ENCODE data around the gene ZNF526.
"Not testable (repeated sequence)": the region's sequence is repeated elsewhere in the genome, so short reads cannot be mapped to it uniquely, and the experiment has no call there.

Gene ZNF526

DNA sequence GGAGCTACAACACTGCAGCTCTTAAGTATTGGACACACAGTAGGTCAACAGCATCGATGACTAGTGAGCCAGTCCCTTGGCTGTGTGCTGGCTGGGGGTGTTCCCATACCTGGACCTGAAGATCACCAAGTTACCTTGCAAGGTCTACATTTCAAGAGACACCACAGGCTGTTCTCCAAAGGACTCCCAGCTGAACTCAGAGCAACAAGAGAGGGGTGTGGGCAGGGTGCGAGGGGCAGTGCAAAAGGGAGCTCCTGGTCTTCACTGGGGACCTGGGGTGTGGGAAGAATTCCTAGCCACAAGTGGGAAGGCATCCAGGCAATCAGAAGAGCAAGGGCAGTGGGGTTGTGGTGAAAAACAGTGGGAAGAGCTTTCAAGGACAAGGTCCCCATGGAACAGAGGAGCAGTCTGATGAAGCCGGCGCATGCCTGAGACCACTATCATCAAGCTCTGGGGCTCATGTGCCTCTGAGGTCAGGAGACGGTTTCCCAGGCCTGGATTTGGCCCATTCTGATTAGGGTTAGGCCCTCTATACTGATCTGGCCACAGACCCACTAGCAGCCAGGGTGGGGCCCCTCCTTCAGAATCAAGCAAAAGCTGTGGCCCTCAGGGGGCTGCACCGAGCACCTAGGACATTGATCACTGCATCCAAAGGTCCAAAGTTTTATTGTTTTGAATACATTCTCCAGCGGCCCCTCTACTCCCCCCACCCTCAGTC lies 27.0 kb downstream of the ZNF526 start:
- peak; percentile 39 for DNase-seq (ENCODE audit: low read depth)

DNA sequence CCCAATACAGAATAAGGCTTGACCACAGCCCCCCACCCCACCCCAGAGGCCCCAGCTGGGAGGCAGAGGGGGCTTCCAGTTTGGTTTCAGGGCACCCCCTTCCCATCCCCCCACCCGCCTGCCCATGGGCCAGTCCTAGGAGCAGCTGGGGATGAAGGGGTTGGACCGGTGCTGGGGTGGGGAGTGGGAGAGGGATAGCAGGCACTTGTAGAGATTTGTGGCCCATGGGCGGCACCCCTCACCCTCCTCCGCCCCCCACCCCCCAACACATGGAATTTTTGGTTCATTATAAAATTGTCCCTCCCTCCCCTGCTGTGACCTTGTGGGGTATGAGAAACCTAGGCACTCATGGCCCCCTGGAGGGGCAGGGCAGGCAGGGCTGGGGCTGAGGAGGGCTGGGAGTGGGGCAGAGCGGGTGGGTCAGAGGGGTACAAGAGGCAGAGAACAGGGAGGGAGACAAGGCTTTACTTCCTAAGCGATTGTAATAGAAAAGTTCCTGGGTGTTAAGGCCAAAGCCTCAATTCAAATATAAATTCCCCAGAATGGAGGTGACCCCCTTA lies 27.6 kb downstream of the ZNF526 start:
- DNase-seq (ENCODE audit: low read depth): no peak

DNA sequence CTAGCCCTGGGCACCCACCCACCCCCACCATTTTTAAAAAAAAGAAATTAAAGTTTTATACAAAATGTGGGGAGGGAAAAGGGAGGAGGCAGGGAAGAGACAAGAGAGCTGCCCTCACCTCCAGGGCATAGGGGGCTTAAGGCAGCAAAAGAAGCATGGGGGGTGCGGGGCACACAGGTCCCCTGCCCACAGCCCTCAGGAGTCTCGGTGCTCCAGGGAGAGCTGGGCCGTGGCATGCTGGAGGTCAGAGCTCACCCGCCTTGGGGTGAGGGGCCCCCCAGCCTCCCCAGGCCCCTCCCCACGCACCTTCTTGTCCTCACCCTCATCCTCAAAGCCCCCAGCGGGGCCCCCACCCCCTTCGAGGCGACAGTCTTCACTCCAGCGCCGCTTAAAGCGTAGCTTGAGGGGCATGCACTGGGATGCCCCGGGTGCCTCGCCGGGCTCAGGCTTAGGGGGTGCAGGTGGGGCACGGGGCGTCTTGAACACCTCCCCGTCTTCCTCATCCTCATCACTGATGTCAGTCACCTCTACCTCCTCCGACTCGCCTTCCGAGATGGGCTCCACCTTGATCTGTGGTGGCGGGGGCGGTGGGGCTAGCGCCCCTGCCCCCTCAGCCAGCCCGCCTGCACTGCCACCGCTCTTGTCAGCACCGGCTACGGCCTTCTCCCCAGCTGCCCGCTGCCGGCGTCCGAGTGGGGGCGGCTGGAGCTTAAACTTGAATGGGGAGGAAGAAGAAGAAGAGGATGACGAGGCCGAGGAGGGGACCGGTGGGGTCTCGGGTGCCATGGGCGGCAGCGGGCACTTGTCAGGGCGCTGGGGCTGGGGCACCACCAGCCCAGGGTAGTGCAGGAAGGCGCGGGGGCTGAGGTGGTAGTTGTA lies 28.4 kb downstream of the ZNF526 start:
- no peak for DNase-seq (ENCODE audit: low read depth)

DNA sequence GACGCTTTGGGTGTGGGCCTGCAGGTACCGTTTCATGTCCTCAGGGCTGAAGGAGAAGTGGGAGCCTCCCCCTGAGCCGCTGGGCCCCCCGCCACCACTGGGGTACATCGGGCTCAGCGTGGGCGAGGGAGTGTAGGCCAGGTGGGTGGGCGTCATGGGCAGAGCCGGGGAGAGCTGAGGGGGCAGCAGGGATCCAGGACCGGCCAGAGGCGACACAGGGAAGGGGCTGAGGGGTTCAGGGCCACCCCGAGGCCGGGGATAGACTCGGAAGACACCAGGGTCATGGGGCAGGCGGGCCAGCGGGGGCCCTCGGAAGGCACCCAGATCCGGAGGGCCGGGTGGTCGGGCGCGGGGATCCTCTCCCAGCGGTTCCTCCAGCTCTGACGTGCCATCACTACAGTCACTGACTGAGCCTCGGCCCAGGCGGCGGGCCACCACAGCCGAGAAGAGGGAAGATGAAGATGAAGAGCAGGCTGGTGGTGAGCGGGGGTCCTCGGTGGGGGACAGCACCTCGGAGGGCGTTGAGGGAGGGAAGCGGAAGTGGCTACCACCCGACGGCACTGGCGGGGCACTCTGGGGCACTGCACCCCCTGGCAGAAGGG lies 29.1 kb downstream of the ZNF526 start:
- no peak for DNase-seq (ENCODE audit: low read depth)

DNA sequence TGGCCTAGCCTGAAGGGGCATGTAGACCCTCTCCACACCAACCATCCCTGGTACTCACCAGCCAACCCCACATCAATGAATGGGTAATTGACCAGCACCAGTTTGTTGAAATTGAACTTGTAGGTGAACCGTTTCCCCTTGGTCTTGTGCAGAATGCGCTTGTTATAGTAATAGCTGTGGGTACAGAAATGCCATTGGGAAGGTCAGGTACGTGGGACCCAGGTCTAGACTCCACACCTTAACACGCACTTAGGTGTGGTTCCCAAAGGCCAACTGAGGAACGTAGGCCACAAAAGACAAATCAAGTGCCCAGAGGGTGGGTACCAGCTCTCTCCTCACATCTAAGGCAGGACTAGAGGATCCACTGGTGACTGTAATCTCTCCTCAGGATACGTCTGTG lies 29.7 kb downstream of the ZNF526 start:
- DNase-seq (ENCODE audit: low read depth): no peak

DNA sequence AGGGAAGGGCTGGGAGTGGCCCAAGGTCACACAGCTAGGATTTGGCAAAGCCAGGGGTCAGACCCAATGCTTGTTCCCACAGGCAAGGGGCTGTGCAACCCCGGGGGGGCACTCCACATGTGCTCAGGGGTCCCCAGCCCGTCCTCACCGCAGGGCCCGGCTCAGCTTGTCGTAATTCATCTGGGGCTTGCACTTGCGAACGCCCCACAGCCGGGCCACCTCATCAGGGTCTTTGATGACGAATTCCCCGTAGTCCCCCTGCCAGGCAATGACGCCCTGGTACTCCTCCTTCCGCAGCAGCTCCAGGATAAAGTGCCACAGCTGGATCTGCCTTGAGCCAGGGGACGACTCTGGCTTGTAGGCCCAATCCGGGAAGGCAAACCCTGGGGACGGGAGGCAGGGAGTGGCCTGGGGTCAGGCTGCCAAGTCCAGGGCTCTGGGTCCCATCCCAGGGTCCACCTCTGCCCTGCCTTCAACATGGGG lies 30.1 kb downstream of the ZNF526 start:
- no peak for DNase-seq (ENCODE audit: low read depth)

DNA sequence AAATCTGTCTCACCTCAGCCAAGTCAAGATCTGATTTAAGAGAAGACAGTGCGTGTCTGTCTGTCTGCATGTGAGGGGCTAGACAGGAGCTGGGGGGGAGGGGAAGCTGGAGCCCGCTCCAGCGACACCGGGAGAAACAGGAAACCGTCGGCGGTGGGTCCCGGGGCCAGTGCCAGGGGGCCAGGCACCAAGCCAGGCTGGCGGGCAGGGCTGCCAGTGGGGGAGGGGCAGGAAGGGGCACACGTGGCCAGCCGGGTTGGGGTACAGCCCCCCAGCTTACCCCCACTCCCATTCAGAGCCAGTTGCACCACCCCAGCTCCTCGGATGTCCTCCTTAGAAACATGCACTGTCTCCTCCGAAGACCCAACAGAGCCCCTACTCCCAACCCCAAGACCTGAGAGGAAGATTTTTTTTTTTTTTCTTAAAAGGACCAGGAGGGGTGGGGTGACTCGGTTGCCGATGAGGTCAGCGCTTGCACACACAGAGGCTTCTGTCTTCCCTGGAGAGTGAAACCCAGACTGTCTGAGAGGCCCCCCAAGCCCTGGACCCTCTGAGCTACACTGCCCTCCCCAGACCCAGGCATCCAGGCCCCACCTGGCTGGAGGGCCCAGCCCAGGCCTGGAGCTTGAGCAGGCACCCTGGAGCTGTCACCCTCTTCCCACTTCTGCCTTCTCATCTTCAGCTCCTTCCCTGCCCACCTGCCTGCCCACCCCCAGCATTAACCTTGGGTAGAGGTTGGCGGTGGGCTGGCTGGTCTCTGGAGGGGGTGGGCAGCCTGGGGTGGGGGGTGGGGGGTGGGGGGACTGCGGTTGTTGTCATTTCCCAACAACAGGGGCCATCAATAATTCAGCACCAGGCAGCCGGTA lies 30.8 kb downstream of the ZNF526 start:
- peak; percentile 46 for DNase-seq (ENCODE audit: low read depth)

DNA sequence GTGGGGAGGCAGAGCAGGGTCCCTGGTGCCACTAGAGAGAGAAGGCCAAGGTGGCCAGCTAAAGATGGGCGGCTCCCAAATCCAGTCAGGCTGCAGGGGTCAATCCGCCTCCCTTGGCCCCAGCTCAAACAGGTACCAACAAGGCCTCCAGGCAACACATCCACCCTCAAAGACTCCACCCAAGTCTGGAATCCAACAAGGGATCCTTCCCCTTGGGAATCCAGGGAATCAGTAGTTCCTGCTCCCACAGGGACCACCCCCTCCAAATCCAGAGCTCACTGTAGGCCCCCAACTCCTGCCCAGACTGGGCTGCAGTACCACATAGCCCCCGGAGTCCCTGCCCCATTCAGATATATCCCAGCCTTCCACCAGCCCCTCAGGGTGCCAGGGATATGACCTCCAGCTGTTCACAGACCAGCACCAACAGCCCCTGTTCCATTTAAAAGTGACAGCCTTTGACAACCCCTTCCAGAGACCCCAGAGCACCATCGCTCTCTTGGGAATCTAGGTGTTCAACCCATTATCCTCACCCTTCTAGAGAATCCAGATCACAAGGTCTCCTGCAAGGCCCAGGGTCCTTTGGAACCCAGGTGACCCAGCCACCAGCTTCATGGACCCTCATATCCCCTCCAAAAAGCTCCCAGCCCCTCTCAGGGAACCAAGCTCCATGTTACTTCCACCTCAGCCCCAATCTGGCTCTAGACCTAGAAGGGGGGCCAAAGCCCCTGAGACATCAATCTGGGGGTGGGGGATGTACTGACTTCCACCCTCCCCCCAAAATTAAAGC lies 31.7 kb downstream of the ZNF526 start:
- DNase-seq (ENCODE audit: low read depth): no peak

DNA sequence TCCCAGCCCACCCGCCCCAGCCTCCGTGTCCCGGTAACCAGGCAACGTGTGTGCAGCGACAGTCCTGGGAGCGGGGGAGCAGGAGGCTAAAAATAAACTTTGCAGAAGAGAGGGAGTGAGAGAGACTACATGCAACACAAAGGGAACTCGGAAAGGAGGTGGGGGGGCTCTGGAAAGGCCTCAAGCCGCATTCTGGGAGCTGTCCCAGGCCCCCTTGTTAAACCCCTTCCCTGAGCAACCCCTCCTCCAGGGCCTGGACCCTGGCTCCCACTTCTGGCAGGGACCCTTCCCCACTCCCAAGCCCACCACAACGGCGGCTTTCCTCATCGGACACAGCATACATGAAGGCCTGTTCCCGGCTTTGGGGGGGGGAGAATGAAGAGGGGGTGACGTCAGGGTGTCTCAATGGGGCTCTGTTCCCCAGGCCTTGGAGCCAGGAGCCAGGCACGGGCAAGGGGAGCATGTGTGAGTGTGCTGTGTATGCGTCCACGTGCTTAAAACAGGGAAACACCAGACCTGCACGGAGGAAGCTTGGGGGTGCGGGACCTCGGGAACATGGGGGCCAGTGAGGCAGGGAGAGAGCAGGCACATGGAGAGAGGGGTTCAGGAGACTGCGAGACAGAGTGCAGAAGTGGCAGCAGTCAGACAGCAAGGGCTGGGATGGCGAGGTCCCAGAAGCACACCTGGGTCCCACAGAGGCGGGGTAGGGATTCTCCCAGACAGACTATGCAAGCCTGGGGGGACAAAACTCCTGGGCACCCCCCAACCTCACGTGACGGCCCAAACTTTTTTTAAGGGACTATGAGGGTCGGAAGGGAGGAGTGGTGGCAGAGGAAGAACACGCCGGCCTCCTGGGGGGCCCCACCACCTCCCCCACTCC lies 32.5 kb downstream of the ZNF526 start:
- peak; percentile 65 for DNase-seq (ENCODE audit: low read depth)

DNA sequence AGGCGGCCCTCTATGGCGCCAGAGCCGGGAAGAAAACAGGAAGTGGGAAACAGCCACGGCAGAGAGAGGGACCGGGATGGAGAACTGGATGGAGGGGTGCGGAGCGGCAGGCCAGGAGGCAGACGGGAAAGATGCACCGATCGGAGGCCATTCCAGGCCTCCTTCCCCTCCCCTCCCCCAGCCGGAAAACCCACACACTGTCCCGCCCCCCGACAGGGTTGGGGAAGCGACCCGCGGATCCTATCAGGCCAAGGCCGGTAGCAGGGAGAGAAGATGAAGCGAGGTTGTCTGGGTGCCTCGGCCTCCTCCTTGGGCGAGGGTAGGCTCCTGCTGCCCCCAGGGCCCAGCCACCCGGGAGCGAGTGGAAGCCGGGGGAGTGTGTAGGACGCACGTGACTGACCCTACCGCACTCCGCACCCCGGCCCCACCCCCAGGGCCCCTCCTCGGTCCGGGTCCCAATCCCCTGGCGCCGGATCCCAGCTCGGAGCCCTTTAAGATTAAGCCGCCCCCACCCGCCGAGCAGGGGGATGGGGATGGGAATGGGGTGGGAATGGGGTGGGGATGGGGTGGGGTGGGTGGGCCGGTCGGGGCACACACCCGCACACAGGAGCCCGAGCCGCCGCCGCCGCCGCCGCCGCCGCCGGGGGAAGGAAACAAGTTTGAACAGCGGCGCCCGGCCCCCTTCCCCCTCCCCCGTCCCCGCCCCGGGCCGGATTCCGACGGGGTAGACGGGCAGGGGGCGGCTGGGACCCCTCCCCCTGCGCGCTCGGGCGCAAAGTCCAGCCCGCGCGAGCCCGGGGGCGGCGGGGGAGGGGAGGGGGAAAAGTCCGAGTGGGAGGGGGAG lies 33.4 kb downstream of the ZNF526 start:
- DNase-seq (ENCODE audit: low read depth): peak; percentile 68

DNA sequence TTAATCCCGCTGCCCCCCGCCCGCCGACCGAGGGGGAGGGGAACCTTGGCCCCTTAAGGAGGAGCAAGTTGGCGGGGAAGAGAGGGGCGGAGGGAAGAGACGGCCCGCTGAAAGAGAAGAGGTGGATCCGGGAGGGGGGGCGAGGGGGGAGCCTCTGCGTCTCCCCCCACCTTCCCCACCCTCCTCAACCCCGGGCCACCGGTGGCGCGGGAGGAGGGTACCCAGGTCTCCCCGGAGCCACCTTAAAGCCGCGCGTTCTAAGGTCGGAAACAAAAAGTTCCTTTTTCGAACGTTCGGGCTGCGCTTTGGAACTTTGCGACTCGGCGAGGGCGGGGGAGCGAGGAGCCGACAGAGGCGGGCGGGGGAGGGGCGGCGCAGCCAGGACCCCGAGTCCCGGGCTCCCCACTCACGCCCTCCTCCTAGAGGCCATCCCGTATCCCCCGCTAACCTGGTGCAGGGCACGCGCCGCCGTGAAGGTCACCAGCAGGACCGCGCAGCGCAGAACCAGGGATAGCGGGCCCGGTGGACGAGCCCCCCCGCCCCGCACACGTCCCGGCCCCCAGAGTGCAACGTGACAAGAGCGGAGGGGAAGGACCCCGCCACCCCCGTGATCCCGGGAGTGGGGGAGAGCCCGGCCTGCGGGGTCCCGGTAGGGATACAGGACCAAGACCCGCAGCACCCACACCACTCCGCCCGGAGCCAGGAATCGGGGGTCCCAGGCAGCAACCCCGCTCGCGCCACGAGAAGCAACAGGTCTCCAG lies 34.2 kb downstream of the ZNF526 start:
- DNase-seq (ENCODE audit: low read depth): peak; percentile 62

DNA sequence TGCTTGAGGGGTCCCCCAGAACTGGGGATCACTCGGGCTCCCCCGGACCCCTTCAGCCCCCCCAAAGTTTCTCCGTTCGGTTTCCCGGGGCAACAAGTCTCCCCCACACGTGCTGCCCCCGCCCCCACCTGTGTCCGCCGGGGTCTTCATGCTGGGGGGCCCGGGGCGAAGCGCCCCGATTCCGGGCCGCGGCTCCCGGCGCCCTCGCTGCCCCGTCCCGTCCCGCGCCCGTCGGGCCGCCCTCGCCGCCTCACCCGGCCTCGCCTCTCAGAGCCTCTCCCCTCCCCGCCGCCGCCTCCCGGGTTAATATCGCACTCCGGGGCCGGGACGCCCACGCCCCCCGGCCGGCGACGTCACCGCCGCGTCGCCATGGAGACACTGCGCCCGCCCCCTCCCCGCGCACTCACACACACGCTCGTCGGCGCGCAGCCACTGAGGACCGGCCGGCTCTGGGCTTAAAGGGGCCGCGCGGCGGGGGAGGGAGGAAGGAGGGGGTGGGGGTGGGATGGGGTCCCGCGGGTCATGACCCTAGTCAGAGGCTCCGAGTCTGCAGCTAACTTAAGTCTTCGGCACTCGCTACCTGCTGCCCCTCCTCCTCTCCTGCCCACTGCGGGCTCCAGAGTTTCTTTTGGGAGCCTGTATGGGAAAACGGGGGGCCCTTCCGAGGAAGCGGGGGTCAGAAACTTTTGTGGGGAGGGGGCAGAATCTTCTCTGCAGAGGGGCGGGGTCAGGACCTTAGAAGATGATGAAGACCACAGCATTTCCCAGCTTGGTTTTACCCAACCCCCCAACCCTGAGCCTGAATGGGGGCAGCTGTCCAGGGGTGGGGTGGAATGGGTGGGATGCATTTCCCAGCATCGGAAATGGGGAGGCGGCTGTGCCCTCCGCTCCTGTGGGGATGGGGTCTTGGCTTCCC lies 35.0 kb downstream of the ZNF526 start, which contains the start of gene ERF:
ERF (minus strand) TSS at position 279 of the 916 bp plus-strand sequence; CDS start at position 150, 129 bp downstream.
- DNase-seq (ENCODE audit: low read depth): peak; percentile 90

DNA sequence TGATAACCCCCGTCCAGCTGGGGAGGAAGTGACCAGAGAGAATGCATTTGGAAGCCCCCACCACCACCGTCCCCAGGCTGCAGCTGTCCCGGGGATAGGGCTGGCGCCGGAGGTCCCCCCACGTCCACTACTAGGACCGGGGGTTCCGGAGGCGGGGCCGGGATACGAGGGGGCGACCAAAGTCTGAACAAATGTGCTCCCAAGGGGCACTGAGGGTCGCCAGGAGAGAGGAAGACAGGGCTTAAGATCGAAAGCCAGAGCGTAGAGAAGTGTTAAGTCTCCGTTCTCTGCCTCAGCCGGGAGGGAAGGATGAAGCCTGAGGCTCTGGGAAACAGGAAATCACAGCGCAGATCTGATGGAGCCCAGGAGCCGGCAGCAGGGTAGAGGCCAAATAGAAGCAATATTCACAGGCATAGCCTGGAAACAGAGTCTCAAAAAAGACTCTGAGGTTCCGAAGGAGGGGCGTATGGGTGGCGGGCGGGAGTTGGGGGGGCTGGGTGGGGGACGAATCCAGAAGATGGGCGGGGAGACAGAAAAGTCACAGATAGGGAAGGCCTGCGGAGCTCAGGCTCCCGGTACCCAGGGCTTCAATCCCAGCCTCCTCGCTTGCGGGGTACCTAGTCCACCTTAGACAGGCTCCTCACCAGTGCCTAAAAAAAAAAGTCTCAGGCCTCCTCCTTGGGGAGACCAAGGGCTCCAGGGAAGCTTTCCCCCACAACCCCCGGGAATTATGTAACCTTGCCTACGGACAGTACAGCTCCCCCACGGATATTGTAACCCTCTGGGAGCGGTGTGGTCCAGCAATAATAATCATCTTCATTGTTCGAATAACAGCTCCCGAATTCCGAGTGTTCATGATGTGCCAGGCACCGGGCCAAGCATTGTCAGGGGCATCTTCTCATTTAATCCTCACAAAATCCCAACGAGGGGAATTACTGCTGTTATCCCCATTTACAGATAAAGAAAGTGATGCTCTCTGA lies 35.9 kb downstream of the ZNF526 start:
- DNase-seq (ENCODE audit: low read depth): peak; percentile 77

DNA sequence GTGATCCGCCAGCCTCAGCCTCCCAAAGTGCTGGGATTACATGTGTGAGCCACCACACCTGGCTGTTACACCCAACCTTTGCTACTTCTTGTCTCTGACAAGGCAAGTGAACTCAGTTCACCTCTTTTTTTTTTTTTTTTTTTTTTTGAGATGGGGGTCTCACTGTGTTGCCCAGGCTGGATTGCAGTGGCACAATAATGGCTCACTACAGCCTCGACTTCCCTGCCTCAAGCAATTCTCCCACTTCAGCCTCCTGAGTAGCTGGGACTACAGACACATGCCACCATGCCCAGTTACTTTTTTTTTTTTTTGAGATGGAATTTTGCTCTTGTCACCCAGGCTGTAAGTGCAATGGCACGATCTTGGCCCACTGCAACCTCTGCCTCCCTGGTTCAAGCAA lies 37.7 kb downstream of the ZNF526 start:
- DNase-seq (ENCODE audit: low read depth): not testable (repeated sequence)

DNA sequence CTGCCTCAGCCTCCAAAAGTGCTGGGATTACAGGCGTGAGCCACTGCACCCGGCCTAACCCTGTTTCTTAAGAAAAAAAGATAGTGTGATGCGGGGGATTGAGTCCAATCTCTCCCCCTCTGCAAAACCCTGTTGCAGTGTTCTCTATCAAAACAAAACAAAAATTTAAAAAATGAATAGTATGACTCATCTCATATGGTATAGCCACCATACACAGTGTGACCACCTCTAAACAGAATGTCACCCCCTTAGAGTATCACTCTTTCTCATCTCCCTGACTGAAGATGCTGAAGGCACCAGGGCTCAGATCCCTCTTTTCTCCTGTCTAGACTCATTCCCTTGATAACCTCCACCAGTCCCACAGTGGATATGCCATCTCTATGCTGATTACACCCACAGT lies 41.7 kb downstream of the ZNF526 start:
- DNase-seq (ENCODE audit: low read depth): peak; percentile 32
